ENCODE results near the gene PANK1.

GRCh38 chr10:89679986-89680385, 34.9 kb upstream of the PANK1 start:
- no peak for TF ChIP-seq BACH2 (CRISPR knock-in tag; IDR thresholded peaks at IDR 0.05; ENCODE audit: borderline replicate concordance)
- TF ChIP-seq PATZ1 (CRISPR knock-in tag; IDR thresholded peaks at IDR 0.05; ENCODE audit: borderline replicate concordance): no peak
- TF ChIP-seq ZFP3 (CRISPR knock-in tag; IDR thresholded peaks at IDR 0.05): no peak

Data from SK-N-SH treated with all-trans-retinoic acid at 6 μM for 48 hours (cell line).